HEK293T (cell line): Measurements from ENCODE around the gene NPHP4.

Source experiments
- CTCF ChIA-PET: fragments of 350-600 bp; formaldehyde crosslinking; extraction: SDS; loops from one replicate; lab custom pipeline; 2021; ENCODE audit warnings: antibody characterized with exemption, inconsistent platforms; lab: Yijun Ruan, JAX
- POLR2A ChIA-PET: fragments of 350-600 bp; formaldehyde crosslinking; extraction: SDS; loops from one replicate; lab custom pipeline; 2020; ENCODE audit warnings: antibody characterized with exemption, inconsistent platforms; lab: Yijun Ruan, JAX
- DNase-seq: peaks from one replicate; pipeline ENCODE4 v3.0.0; 2012; ENCODE audit warnings: mixed read lengths; ENCODE audit errors: extremely low spot score
- ARNT ChIP-seq: fragments of 450-650 bp; IDR thresholded peaks from 2 replicates; pipeline ENCODE4 v1.6.1; 2017; ENCODE audit warnings: mild to moderate bottlenecking
- BHLHE40 ChIP-seq: fragments of 450-650 bp; IDR thresholded peaks from 2 replicates; pipeline ENCODE4 v1.6.1; 2016; ENCODE audit warnings: mild to moderate bottlenecking, moderate library complexity, borderline replicate concordance
- CTBP1 ChIP-seq: fragments of 450-650 bp; IDR thresholded peaks from 2 replicates; pipeline ENCODE4 v1.6.1; 2016; ENCODE audit warnings: borderline replicate concordance
- ELF4 ChIP-seq: fragments of 450-650 bp; IDR thresholded peaks from 2 replicates; pipeline ENCODE4 v1.6.1; 2017; ENCODE audit warnings: antibody characterized with exemption
- FOXA1 ChIP-seq: fragments of 450-650 bp; IDR thresholded peaks from 2 replicates; pipeline ENCODE4 v1.6.1; 2016; ENCODE audit warnings: mild to moderate bottlenecking
- FOXK2 ChIP-seq: fragments of 450-650 bp; IDR thresholded peaks from 2 replicates; pipeline ENCODE4 v1.6.1; 2016; ENCODE audit warnings: mild to moderate bottlenecking
- FOXM1 ChIP-seq: fragments of 450-650 bp; IDR thresholded peaks from 2 replicates; pipeline ENCODE4 v1.6.1; 2017; ENCODE audit warnings: mild to moderate bottlenecking, borderline replicate concordance
- HDGF ChIP-seq: fragments of 450-650 bp; IDR thresholded peaks from 2 replicates; pipeline ENCODE4 v1.6.1; 2017; ENCODE audit warnings: antibody characterized with exemption, borderline replicate concordance
- L3MBTL2 ChIP-seq: fragments of 450-650 bp; conservative IDR thresholded peaks from 2 replicates; pipeline ENCODE4 v1.6.1; 2016; ENCODE audit warnings: mild to moderate bottlenecking
- LEF1 ChIP-seq: fragments of 450-650 bp; IDR thresholded peaks from 2 replicates; pipeline ENCODE4 v1.6.1; 2017; ENCODE audit warnings: mild to moderate bottlenecking, borderline replicate concordance
- NFRKB ChIP-seq: fragments of 450-650 bp; IDR thresholded peaks from 2 replicates; pipeline ENCODE4 v1.6.1; 2016; ENCODE audit warnings: mild to moderate bottlenecking, moderate library complexity
- SP1 ChIP-seq: fragments of 450-650 bp; IDR thresholded peaks from 2 replicates; pipeline ENCODE4 v1.6.1; 2017
- SUZ12 ChIP-seq: fragments of 450-650 bp; IDR thresholded peaks from 2 replicates; pipeline ENCODE4 v1.6.1; 2016; ENCODE audit warnings: mild to moderate bottlenecking
- TARDBP ChIP-seq: fragments of 450-650 bp; IDR thresholded peaks from 2 replicates; pipeline ENCODE4 v1.6.1; 2016
- ZNF384 ChIP-seq: fragments of 450-650 bp; IDR thresholded peaks from 2 replicates; pipeline ENCODE4 v1.6.1; 2016
- TF ChIP-seq, protein P1 (sequence below): fragments of 450-650 bp; IDR thresholded peaks from 2 replicates; pipeline ENCODE4 v1.6.1; 2016

Gene NPHP4

DNA sequence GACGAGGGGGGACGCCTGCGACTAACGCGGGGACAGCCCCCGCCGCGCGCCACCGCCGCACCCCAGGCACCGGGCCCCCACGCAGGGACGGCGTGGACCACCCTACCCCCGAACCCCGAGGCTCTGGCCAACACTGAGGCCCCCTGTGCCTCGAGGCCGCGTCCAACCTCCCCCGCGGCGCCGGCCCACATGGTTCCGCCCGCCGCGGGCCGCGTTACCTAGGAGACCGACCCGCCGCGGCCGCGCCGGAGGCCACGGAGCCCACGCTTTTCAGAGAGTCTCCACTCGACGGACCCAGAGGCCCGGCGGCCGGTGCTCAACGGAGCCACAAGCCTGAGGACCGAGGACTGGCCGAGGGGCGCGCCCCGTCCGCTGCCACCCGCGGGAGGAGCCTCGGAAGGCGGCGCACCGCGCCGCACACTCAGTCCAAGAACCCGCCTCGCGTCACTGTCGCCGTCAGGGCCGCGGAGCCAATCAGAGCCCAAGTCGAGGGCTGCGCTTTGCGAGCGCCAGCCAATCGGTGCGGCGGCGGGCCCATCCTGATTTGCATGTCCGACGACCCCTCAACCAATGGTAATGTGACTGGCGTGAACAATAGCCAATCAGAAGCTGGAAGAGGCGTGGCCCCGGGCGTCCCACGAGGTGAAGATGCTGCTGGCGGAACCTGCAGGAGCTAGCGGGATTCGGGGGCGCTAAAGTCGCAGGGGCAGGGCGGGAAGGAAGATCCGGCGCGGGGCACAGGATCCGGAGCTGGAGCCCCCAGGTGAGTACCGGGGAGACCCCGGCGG is at the start of gene NPHP4:
NPHP4 (minus strand) TSS at position 400 of the 788 bp plus-strand sequence. CDS start 6,136 bp downstream, outside the sequence.
- ChIA-PET POLR2A (interaction anchor here (0.7 to 2.3 kb wide), 5 partner anchors 10 to 42 kb away, joined by 3 to 12 read pairs (median 4); no protein-coding TSS in a partner anchor), CTCF (interaction anchor here (0.7 to 2.0 kb wide), 3 partner anchors 10 to 12 kb away, joined by 3 to 4 read pairs (median 3); no protein-coding TSS in a partner anchor)
- TF ChIP-seq L3MBTL2, result peak; percentile 70
- TF ChIP-seq ARNT, result no peak
- TF ChIP-seq, protein P1, sequence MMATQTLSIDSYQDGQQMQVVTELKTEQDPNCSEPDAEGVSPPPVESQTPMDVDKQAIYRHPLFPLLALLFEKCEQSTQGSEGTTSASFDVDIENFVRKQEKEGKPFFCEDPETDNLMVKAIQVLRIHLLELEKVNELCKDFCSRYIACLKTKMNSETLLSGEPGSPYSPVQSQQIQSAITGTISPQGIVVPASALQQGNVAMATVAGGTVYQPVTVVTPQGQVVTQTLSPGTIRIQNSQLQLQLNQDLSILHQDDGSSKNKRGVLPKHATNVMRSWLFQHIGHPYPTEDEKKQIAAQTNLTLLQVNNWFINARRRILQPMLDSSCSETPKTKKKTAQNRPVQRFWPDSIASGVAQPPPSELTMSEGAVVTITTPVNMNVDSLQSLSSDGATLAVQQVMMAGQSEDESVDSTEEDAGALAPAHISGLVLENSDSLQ, result peak; percentile 99
- peak; percentile 83 for TF ChIP-seq FOXM1
- peak; percentile 99 for DNase-seq

- POLR2A ChIA-PET, result no interaction called here
- peak; percentile 80 for DNase-seq
- CTCF ChIA-PET, result interaction anchor here (0.5 to 1.4 kb wide), 8 partner anchors 9 to 319 kb away, joined by 3 read pairs; no protein-coding TSS in a partner anchor
- TF ChIP-seq LEF1 (no peak), FOXM1 (no peak), FOXA1 (no peak), SP1 (no peak), ARNT (no peak), L3MBTL2 (no peak), HDGF (no peak), SUZ12 (no peak), BHLHE40 (no peak), CTBP1 (no peak), TARDBP (no peak), NFRKB (no peak), ZNF384 (no peak), FOXK2 (no peak)
- TF ChIP-seq, protein P1, result no peak
Observed at GRCh38 chr1:6041432-6042062, 49.3 kb upstream of the NPHP4 start.

DNA sequence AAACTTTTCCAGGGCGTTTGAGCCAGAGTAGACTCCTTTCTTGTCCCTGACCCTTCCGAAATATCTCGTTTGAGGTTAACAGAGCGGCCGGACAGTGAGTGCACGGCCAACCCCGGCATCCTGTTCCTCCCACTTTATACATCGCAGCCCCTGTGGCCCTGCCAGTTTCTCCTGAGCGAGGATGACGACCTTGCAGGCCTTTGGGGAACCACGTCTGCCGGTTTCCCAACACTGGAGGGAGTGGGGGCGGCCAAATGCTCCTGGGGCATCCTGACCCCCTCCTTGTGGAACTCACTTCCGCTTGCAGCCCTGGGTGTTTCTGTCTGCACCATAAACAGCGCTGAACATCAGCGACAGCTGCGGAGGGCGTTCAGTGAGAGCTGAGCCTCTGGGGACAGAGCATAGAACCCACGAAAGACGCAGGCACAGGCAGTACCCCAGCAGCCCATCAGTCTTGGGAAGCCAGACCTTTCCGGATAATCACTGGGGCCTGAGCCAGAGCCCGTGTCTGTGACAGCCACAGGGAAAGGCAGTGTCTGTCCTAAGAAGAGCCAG is 48.7 kb upstream of the NPHP4 start:
- TF ChIP-seq BHLHE40 (no peak), LEF1 (no peak), FOXK2 (no peak), ELF4 (no peak), SP1 (no peak), SUZ12 (no peak), FOXA1 (no peak), FOXM1 (no peak), ZNF384 (no peak), L3MBTL2 (no peak), HDGF (no peak), ARNT (no peak), CTBP1 (no peak), TARDBP (no peak), NFRKB (no peak)
- TF ChIP-seq, protein P1, result no peak
- ChIA-PET CTCF (interaction anchor here (0.6 to 1.4 kb wide), 3 partner anchors 9 to 21 kb away, joined by 3 read pairs; no protein-coding TSS in a partner anchor), POLR2A (no interaction called here)
- DNase-seq, result no peak

GRCh38 chr1:6040444-6040843 is 48.2 kb upstream of the NPHP4 start:
- DNase-seq, result no peak
- ChIA-PET POLR2A (no interaction called here), CTCF (no interaction called here)
- TF ChIP-seq HDGF, result no peak
- TF ChIP-seq, protein P1, result no peak
- no peak for TF ChIP-seq SP1
- TF ChIP-seq FOXK2, result no peak
- no peak for TF ChIP-seq NFRKB
- no peak for TF ChIP-seq CTBP1
- TF ChIP-seq LEF1, result no peak
- TF ChIP-seq ZNF384, result no peak

GRCh38 chr1:6039031-6039430 is 46.8 kb upstream of the NPHP4 start:
- TF ChIP-seq, protein P1, result no peak
- TF ChIP-seq FOXK2 (no peak), TARDBP (no peak), ELF4 (no peak), CTBP1 (no peak), L3MBTL2 (no peak), HDGF (no peak), ZNF384 (no peak), SUZ12 (no peak), NFRKB (no peak), FOXM1 (no peak), FOXA1 (no peak), SP1 (no peak)
- POLR2A ChIA-PET, result no interaction called here
- no peak for DNase-seq
- CTCF ChIA-PET, result no interaction called here
